H9 (cell line): ENCODE measurements around the gene PTPN7. TPM values are rescaled to one million over a fixed set of nuclear protein-coding genes. Genes with fewer than 3 reads are reported as not detected.

Experiments used
- DNase-seq: peaks from one replicate; pipeline ENCODE4 v3.0.0-alpha.2; 2017
- H2AFZ ChIP-seq: one replicate; pipeline ENCODE4 v1.6.1; 2013; ENCODE audit warnings: mild to moderate bottlenecking, low read length, control low read depth, moderate library complexity
- H2AK5ac ChIP-seq: 2 replicates; pipeline ENCODE4 v1.6.1; 2013; ENCODE audit warnings: low read length, control low read depth, mixed read lengths; ENCODE audit not compliant: insufficient read length
- H2BK120ac ChIP-seq: one replicate; pipeline ENCODE4 v1.6.1; 2013; ENCODE audit warnings: low read depth, mild to moderate bottlenecking, low read length, control low read depth, inconsistent platforms; ENCODE audit not compliant: poor library complexity, severe bottlenecking
- H2BK12ac ChIP-seq: 2 replicates; pipeline ENCODE4 v1.6.1; 2013; ENCODE audit warnings: low read length, control low read depth, mixed read lengths, low read depth; ENCODE audit not compliant: insufficient read length
- H2BK15ac ChIP-seq: 2 replicates; pipeline ENCODE4 v1.6.1; 2013; ENCODE audit warnings: low read depth, low read length, control low read depth
- H2BK20ac ChIP-seq: one replicate; pipeline ENCODE4 v1.6.1; 2013; ENCODE audit warnings: low read depth, mild to moderate bottlenecking, low read length, control low read depth, inconsistent platforms; ENCODE audit not compliant: poor library complexity, severe bottlenecking
- H2BK5ac ChIP-seq: 2 replicates; pipeline ENCODE4 v1.6.1; 2013; ENCODE audit warnings: low read length, control low read depth, mixed read lengths; ENCODE audit not compliant: insufficient read length
- H3K14ac ChIP-seq: 2 replicates; pipeline ENCODE4 v1.6.1; 2013; ENCODE audit warnings: low read length, control low read depth; ENCODE audit not compliant: insufficient read depth
- H3K18ac ChIP-seq: 2 replicates; pipeline ENCODE4 v1.6.1; 2013; ENCODE audit warnings: low read depth, mild to moderate bottlenecking, mixed read lengths, low read length, control low read depth; ENCODE audit not compliant: insufficient read length
- H3K23ac ChIP-seq: 2 replicates; pipeline ENCODE4 v1.6.1; 2013; ENCODE audit warnings: low read length, control low read depth, mixed read lengths, low read depth; ENCODE audit not compliant: insufficient read length
- H3K23me2 ChIP-seq: 2 replicates; pipeline ENCODE4 v1.6.1; 2013; ENCODE audit warnings: low read depth, mild to moderate bottlenecking, mixed read lengths, low read length, control low read depth; ENCODE audit not compliant: insufficient read length, poor library complexity, severe bottlenecking
- H3K27ac ChIP-seq: 2 replicates; pipeline ENCODE4 v1.5.1; 2013; ENCODE audit warnings: low read length, control low read depth, mixed read lengths, low read depth; ENCODE audit not compliant: insufficient read length
- H3K27me3 ChIP-seq: 2 replicates; pipeline ENCODE4 v1.6.1; 2013; ENCODE audit warnings: low read length, control low read depth, inconsistent platforms; ENCODE audit not compliant: insufficient read depth
- H3K4ac ChIP-seq: 2 replicates; pipeline ENCODE4 v1.6.1; 2013; ENCODE audit warnings: low read depth, mild to moderate bottlenecking, control low read depth, inconsistent platforms, low read length, moderate library complexity
- H3K4me1 ChIP-seq: 2 replicates; pipeline ENCODE4 v1.6.1; 2013; ENCODE audit warnings: low read length, control low read depth, inconsistent platforms; ENCODE audit not compliant: insufficient read depth
- H3K4me2 ChIP-seq: 2 replicates; pipeline ENCODE4 v1.6.1; 2013; ENCODE audit warnings: low read length, control low read depth, mixed read lengths; ENCODE audit not compliant: insufficient read length, insufficient read depth
- H3K56ac ChIP-seq: 2 replicates; pipeline ENCODE4 v1.6.1; 2013; ENCODE audit warnings: low read depth, mild to moderate bottlenecking, mixed read lengths, low read length, control low read depth; ENCODE audit not compliant: insufficient read length
- H3K79me1 ChIP-seq: 2 replicates; pipeline ENCODE4 v1.6.1; 2013; ENCODE audit warnings: low read depth, mild to moderate bottlenecking, moderate library complexity, low read length, control low read depth, inconsistent platforms; ENCODE audit not compliant: insufficient read depth, poor library complexity, severe bottlenecking
- H3K79me2 ChIP-seq: 2 replicates; pipeline ENCODE4 v1.6.1; 2013; ENCODE audit warnings: low read length, control low read depth, inconsistent platforms; ENCODE audit not compliant: insufficient read depth
- H3K9ac ChIP-seq: 2 replicates; pipeline ENCODE4 v1.6.1; 2013; ENCODE audit warnings: low read length, control low read depth, mixed read lengths; ENCODE audit not compliant: insufficient read length; ENCODE audit errors: extremely low read depth
- H3K9me3 ChIP-seq: one replicate; pipeline ENCODE4 v1.6.1; 2013; ENCODE audit warnings: low read depth, low read length, inconsistent platforms; ENCODE audit not compliant: control insufficient read depth
- H3T11ph ChIP-seq: one replicate; pipeline ENCODE4 v1.6.1; 2013; ENCODE audit warnings: mild to moderate bottlenecking, low read length, control low read depth, inconsistent platforms
- H4K20me1 ChIP-seq: one replicate; pipeline ENCODE4 v1.6.1; 2013; ENCODE audit not compliant: control insufficient read depth, insufficient read length, insufficient read depth
- H4K5ac ChIP-seq: 2 replicates; pipeline ENCODE4 v1.6.1; 2013; ENCODE audit warnings: low read depth, mild to moderate bottlenecking, mixed read lengths, low read length, control low read depth; ENCODE audit not compliant: insufficient read length
- H4K8ac ChIP-seq: replicated peaks from 2 replicates; pipeline ENCODE4 v1.6.1; 2013; ENCODE audit warnings: low read length, control low read depth, mixed read lengths, low read depth; ENCODE audit not compliant: insufficient read length
- H4K91ac ChIP-seq: 2 replicates; pipeline ENCODE4 v1.6.1; 2013; ENCODE audit warnings: low read depth, mild to moderate bottlenecking, moderate library complexity, mixed read lengths, low read length, control low read depth; ENCODE audit not compliant: insufficient read length
- H3K27ac Mint-ChIP-seq, 3 experiments: 2 replicates in 2 of 3; 3 replicates in 1 of 3; pipeline ENCODE4 v1.8.0; 2020 to 2021; ENCODE audit warnings: mixed read lengths in 3 of 3, mild to moderate bottlenecking in 1 of 3, moderate library complexity in 1 of 3
- H3K27me3 Mint-ChIP-seq: 2 replicates; pipeline ENCODE4 v1.8.0; 2021; ENCODE audit warnings: low read depth, mild to moderate bottlenecking, moderate library complexity, mixed read lengths
- H3K36me3 Mint-ChIP-seq, 3 experiments: 2 replicates in 2 of 3; 3 replicates in 1 of 3; pipeline ENCODE4 v1.8.0; 2020 to 2021; ENCODE audit warnings: low read depth in 3 of 3, mixed read lengths in 3 of 3; ENCODE audit not compliant: insufficient read depth in 1 of 3
- H3K4me1 Mint-ChIP-seq, 2 experiments: 2 replicates each; pipeline ENCODE4 v1.8.0; 2020; ENCODE audit warnings: mixed read lengths in 2 of 2
- H3K4me3 Mint-ChIP-seq, 2 experiments: 2 replicates in 1 of 2; 3 replicates in 1 of 2; pipeline ENCODE4 v1.8.0; 2020 to 2021; ENCODE audit warnings: mild to moderate bottlenecking in 2 of 2, mixed read lengths in 2 of 2, moderate library complexity in 1 of 2
- H3K9me3 Mint-ChIP-seq, 2 experiments: 2 replicates in 1 of 2; 3 replicates in 1 of 2; pipeline ENCODE4 v1.8.0; 2020; ENCODE audit warnings: mild to moderate bottlenecking in 2 of 2, mixed read lengths in 2 of 2, moderate library complexity in 1 of 2
- CTCF ChIP-seq: fragments of 200-600 bp; sonication (generic); conservative IDR thresholded peaks from 3 replicates; pipeline ENCODE4 v1.8.0; 2021; ENCODE audit warnings: antibody characterized with exemption, mild to moderate bottlenecking
- WGBS: extraction: QIAGEN DNeasy Blood & Tissue Kit; methylation state at CpG from one replicate; pipeline ENCODE4 v1.1.7; 2013; ENCODE audit warnings: missing lambda C conversion rate, low lambda C conversion rate, mixed read lengths; ENCODE audit not compliant: insufficient read length; ENCODE audit errors: extremely low coverage; 5-methylcytosine and 5-hydroxymethylcytosine counted together
- total RNA-seq: library from RNA; stranded (reverse); gene quantifications from 2 replicates; pipeline ENCODE4 v1.2.1, GENCODE V29; 2021

Gene PTPN7
- total RNA-seq, 1 experiment from 2014 or later: 0.72 TPM

- Histone ChIP-seq H3K23me2 (peaks cover 4% of the 10 kb centered on the region), H3K56ac (no peak overlapping the region), H3K4ac (no peak overlapping the region), H4K91ac (no peak overlapping the region), H2BK120ac (no peak overlapping the region), H3K79me1 (no peaks in the 10 kb centered on the region), H2BK15ac (no peak overlapping the region), H3K23ac (no peak overlapping the region), H3K4me1 (no peaks in the 10 kb centered on the region; the same call in 1 of the 2 replicates), H3K9ac (no peak overlapping the region), H3K14ac (no peak overlapping the region), H4K20me1 (no peaks in the 10 kb centered on the region), H3K27ac (no peak overlapping the region), H4K5ac (no peak overlapping the region), H2AFZ (no peak overlapping the region), H2BK5ac (no peak overlapping the region), H4K8ac (no peak overlapping the region), H3K18ac (no peak overlapping the region), H2BK20ac (no peak overlapping the region), H3K79me2 (no peaks in the 10 kb centered on the region), H3K27me3 (peaks cover 6% of the 10 kb centered on the region; the same call in 1 of the 2 replicates), H3T11ph (no peak overlapping the region), H2AK5ac (no peak overlapping the region), H3K9me3 (no peaks in the 10 kb centered on the region), H3K4me2 (no peak overlapping the region), H2BK12ac (no peak overlapping the region)
- TF ChIP-seq CTCF: no peak
- Mint-ChIP-seq H3K27me3 (peaks cover 41% of the 10 kb centered on the region), H3K9me3 (no peaks in the 10 kb centered on the region), H3K27ac (no peak overlapping the region; a peak in 1 of 7 replicates), H3K4me3 (no peak overlapping the region), H3K4me1 (peaks cover 16 to 19% of the 10 kb centered on the region in 2 experiments), H3K36me3 (no peaks in the 10 kb centered on the region)
- no peak for DNase-seq
- WGBS: no CpG with 5 or more reads among the region's 1 CpG
Measured at GRCh38 chr1:202198366-202198724, 37.9 kb upstream of the PTPN7 start.
